SK-N-DZ (cell line): Measurements from ENCODE around the gene PPFIBP1.
A peak's percentile ranks its signal among the peaks of the same experiment; 100 is the strongest.
"Not testable (repeated sequence)": the region's sequence is repeated elsewhere in the genome, so short reads cannot be mapped to it uniquely, and the experiment has no call there.

Experiments
- DNase-seq: peaks from one replicate; pipeline ENCODE4 v3.0.0-alpha.2; 2015; ENCODE audit warnings: low spot score

PPFIBP1 gene

GRCh38 chr12:27623645-27624044 lies 99.6 kb downstream of the PPFIBP1 start:
- no peak for DNase-seq

GRCh38 chr12:27624586-27624985 lies 100.6 kb downstream of the PPFIBP1 start:
- no peak for DNase-seq

- no peak for DNase-seq
These were observed 103.3 kb downstream of the PPFIBP1 start for GRCh38 chr12:27627123-27627852.

GRCh38 chr12:27627853-27628469 lies 104.0 kb downstream of the PPFIBP1 start:
- not testable (repeated sequence) for DNase-seq

- not testable (repeated sequence) for DNase-seq
These were observed 106.2 kb downstream of the PPFIBP1 start for GRCh38 chr12:27630219-27630618.

- no peak for DNase-seq
These were observed 107.4 kb downstream of the PPFIBP1 start for GRCh38 chr12:27631365-27631764.

- no peak for DNase-seq
These were observed 107.9 kb downstream of the PPFIBP1 start for GRCh38 chr12:27631813-27632491.

GRCh38 chr12:27635349-27635972 lies 111.5 kb downstream of the PPFIBP1 start:
- DNase-seq: peak; percentile 49

GRCh38 chr12:27636569-27636968 lies 112.6 kb downstream of the PPFIBP1 start:
- DNase-seq: not testable (repeated sequence)

GRCh38 chr12:27637524-27637923 lies 113.5 kb downstream of the PPFIBP1 start:
- no peak for DNase-seq

GRCh38 chr12:27639265-27639664 lies 115.3 kb downstream of the PPFIBP1 start:
- DNase-seq: no peak

GRCh38 chr12:27640566-27641200 lies 116.7 kb downstream of the PPFIBP1 start:
- not testable (repeated sequence) for DNase-seq

GRCh38 chr12:27642361-27642760 lies 118.4 kb downstream of the PPFIBP1 start:
- DNase-seq: not testable (repeated sequence)

GRCh38 chr12:27642892-27643291 lies 118.9 kb downstream of the PPFIBP1 start:
- not testable (repeated sequence) for DNase-seq

- no peak for DNase-seq
These were observed 120.3 kb downstream of the PPFIBP1 start for GRCh38 chr12:27644158-27644845.

- no peak for DNase-seq
These were observed 121.7 kb downstream of the PPFIBP1 start for GRCh38 chr12:27645671-27646070.

- DNase-seq: no peak
These were observed 122.1 kb downstream of the PPFIBP1 start for GRCh38 chr12:27646149-27646548.

- no peak for DNase-seq
These were observed 126.0 kb downstream of the PPFIBP1 start for GRCh38 chr12:27650011-27650410.

GRCh38 chr12:27651201-27651600 lies 127.2 kb downstream of the PPFIBP1 start:
- DNase-seq: no peak

- peak; percentile 78 for DNase-seq
These were observed 128.3 kb downstream of the PPFIBP1 start for GRCh38 chr12:27652174-27652763.

- DNase-seq: no peak
These were observed 129.7 kb downstream of the PPFIBP1 start for GRCh38 chr12:27653661-27654060.
